Left forelimb (tissue), 1 donor: ENCODE measurements around the gene ARHGAP45.
A peak's percentile ranks its signal among the peaks of the same experiment; 100 is the strongest.
"Not testable (repeated sequence)": the region's sequence is repeated elsewhere in the genome, so short reads cannot be mapped to it uniquely, and the experiment has no call there.

Experiments used
- DNase-seq: peaks from one replicate; pipeline ENCODE4 v3.0.0-alpha.2; 2018; ENCODE audit warnings: low spot score

ARHGAP45 gene

GRCh38 chr19:1116726-1117581 lies 50.0 kb downstream of the ARHGAP45 start:
- no peak for DNase-seq

- no peak for DNase-seq
These were observed 50.7 kb downstream of the ARHGAP45 start for GRCh38 chr19:1117654-1118053.

- no peak for DNase-seq
These were observed 52.0 kb downstream of the ARHGAP45 start for GRCh38 chr19:1118999-1119398.

GRCh38 chr19:1119475-1120217 lies 52.7 kb downstream of the ARHGAP45 start:
- DNase-seq: no peak

GRCh38 chr19:1121395-1121794 lies 54.4 kb downstream of the ARHGAP45 start:
- DNase-seq: no peak

GRCh38 chr19:1122021-1122971 lies 55.3 kb downstream of the ARHGAP45 start:
- no peak for DNase-seq

- no peak for DNase-seq
These were observed 56.0 kb downstream of the ARHGAP45 start for GRCh38 chr19:1122972-1123363.

GRCh38 chr19:1123381-1123780 lies 56.4 kb downstream of the ARHGAP45 start:
- DNase-seq: no peak

- DNase-seq: no peak
These were observed 57.1 kb downstream of the ARHGAP45 start for GRCh38 chr19:1123885-1124677.

GRCh38 chr19:1125601-1126467 lies 58.9 kb downstream of the ARHGAP45 start:
- no peak for DNase-seq

- DNase-seq: no peak
These were observed 60.2 kb downstream of the ARHGAP45 start for GRCh38 chr19:1126984-1127760.

- no peak for DNase-seq
These were observed 61.1 kb downstream of the ARHGAP45 start for GRCh38 chr19:1128106-1128505.

GRCh38 chr19:1129084-1129483 lies 62.1 kb downstream of the ARHGAP45 start:
- DNase-seq: not testable (repeated sequence)

- no peak for DNase-seq
These were observed 62.6 kb downstream of the ARHGAP45 start for GRCh38 chr19:1129535-1129934.

- no peak for DNase-seq
These were observed 64.1 kb downstream of the ARHGAP45 start for GRCh38 chr19:1130771-1131717.

GRCh38 chr19:1131718-1132551 lies 65.0 kb downstream of the ARHGAP45 start:
- peak; percentile 85 for DNase-seq
